Kidney glomerular epithelial cell (primary cell): ENCODE results near the gene PGF.

Source experiments
- DNase-seq: peaks from one replicate; lab custom pipeline; 2025; lab: John Stamatoyannopoulos, UW

PGF gene

DNA sequence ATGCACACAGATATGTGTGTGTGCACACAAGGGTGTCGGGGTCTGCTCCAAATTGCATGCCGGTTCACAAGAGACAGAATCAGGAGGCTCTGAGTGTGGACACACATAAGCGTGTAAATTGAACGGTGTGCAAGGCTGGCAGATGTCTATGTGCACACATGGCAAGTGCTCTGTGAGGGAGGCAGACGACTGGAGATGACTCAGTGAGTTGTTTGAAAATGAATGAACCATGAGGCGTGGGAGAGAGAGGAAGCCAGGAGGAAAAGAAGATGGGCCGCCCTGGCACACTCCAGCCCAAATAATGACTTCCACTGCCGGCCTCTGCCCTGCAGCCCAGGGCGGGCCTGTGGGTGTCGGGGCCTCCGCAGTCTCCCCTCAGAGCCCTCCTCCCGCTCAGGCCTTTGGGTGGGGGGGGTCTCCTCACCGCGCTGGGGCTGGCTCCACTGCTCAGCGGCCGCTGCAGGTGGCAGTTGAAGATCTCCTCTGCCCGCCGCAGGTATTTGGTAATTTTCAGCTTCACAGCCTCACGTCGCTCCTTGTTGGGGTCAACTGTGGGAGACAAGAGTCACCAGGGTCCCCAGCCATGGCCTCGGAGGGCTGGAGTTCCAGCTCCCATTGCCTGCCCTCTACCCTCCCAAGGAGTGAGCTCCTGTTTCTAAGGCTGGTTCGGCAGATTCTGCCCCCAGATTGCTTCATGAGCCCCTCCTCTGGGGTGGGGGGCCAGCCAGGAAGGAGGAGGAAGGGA is 35.8 kb downstream of the PGF start:
- peak; percentile 82 for DNase-seq

DNA sequence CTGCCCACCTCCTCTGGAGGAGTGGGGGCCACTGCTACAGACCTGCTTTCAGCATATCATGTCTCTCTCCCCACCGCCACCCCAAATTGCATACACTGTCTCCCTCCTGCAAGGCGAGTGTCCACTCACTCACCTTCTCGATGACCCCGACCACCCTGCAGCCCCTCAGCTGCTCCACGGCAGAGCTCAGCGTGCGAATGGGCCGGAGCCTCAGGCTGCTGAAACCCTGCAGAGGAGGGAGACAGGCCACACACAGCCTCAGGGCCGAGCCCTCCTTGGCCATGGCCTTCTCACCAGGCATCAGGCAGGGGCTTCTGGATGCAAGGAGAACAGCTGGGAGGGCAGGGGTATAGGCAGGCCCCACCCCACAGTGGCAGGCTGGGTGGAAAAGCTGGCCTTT is 37.0 kb downstream of the PGF start:
- DNase-seq: no peak

DNA sequence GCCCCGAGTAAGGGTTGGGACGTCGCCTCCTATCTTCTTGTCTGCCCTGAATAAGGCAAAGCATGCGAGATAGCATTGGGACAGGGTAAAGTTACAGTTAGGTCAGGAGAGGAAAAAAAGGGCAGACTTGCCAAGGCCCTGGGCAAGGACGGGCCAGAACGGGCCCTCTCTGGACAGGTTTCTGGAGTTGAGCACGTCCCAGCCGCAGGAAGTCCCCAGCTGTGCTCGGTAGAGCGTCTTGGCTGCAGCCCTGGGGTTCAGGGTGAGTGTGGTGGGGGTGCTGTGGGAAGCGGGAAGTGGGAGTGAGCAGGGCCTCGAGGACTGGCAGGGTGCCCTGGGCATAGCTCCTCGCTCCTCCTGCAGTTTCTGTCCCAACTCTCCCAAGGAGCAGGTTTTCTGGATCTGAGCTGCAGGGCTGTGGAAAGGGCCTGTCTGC is 37.7 kb downstream of the PGF start:
- DNase-seq: no peak

DNA sequence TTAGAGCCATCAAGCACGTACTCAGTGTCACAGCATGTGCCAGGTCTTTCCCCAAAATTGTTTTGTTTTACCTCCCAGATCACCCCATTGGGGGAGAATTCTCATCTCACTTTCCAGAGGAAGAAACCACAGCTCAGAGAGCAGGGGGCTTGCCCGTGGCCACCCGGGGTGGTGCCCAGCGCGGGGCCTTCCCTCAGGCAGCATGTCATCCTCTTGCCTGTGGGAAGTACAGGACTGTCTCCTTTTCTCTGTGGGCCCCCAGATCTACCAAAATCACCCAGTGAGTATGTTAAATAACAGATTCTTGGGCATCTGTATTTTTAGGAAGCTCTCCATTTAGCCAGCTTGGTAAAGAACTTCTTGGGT is 38.2 kb downstream of the PGF start:
- DNase-seq: no peak

DNA sequence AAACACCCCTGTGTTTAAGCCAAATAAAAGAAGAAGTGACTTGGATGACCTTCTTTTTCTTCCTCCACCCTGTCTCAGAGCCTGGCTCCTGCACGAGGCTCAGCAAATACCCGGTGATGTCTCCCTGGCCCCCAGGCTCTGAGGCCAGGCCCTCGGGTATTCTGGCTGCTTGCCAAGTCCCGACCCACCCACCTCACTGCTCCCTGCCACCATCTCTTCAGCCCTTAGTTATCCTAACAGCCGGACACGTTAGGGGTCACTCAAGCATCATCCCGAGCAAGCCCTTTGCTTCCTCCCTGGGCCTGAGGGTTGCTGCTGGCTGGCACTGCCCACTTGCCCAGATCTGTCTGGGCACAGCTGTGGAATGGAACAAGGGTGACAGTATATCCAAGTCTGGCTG is 39.6 kb downstream of the PGF start:
- DNase-seq: no peak

DNA sequence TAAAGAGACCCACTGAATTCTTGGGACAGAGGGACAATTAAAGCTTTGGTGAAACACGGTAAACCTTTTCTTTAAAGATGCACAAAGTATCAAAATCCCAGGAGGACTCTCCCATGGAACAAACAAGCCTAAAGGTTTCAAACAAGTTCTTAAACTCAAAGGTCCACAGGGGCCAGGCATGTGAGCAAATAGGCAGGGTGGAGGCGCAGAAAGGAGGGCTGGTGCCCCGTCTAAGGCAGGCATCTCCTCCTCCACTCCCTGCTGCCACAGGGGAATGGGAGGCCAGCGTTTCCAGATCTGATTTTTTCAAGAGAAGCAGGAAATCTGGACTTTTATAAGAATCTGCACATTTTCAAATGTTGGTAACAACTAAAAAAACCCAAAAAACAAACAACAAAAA is 40.0 kb downstream of the PGF start:
- no peak for DNase-seq

DNA sequence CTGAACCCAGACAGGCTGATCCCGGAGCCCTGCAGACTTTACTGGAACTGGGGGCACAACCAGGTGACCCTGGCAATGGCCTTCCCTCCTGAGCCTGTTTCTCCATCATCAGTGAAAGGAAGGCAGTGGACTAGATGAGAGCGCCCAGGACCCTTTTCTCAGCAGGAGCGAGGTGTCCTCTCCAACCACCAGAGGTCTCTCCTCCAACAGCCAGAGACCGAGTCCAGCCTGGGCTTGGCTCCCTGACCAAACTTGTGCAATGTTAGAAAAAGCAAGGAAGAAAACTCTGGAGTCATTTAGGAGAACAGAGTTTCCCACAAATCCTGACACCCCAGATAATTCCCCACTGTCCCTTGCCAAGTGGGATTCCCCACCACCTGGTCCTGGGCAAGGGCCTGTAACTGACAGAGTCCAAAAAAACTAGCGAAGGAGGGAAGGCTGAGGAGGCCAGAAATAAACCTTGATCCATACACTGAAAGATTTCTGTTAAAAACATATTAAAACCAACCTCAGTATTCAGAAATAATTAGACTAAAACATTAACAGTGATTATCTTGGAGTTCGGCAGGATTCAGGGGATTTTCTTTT is 41.3 kb downstream of the PGF start:
- peak; percentile 38 for DNase-seq

DNA sequence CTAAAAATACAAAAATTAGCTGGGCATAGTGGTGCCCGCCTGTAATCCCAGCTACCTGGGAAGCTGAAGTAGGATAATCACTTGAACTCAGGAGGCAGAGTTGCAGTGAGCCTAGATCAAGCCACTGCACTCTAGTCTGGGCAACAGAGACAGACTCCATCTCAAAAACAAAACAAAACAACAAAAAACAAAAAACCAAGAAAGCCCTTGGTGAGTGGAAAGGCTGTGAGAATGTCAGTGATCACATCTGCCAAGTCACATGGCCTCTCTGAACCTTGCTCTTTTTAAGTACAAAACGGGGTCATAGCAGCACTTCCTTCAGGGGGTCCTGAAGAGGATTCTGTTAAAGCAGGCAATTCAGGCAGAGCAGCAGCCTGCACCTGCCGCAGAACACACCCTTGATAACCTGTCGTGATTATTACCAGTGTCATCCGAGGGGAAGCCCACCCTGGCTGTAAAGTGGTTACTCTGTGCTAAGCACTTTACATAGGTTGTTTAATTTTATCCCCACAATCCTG is 41.9 kb downstream of the PGF start:
- no peak for DNase-seq

DNA sequence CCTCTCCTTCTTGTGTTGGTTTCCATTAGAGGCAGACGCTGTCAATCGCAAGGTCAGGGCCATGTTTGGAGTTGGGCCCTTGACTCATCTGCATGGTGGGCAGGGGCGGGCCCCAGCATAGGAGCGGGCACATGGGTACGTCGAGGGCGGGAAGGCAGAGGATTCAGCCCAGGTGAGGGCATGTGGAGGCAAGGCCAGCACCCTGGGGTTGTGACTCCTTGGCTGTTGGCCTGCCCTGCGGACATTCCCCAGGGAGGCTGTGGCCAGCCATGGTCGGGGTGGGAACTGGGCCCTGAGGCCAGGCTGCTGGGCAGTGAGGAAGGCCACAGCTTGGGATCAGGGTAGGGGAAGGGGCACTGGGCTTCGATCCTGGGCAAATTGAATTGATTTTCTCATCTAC is 42.6 kb downstream of the PGF start:
- no peak for DNase-seq

DNA sequence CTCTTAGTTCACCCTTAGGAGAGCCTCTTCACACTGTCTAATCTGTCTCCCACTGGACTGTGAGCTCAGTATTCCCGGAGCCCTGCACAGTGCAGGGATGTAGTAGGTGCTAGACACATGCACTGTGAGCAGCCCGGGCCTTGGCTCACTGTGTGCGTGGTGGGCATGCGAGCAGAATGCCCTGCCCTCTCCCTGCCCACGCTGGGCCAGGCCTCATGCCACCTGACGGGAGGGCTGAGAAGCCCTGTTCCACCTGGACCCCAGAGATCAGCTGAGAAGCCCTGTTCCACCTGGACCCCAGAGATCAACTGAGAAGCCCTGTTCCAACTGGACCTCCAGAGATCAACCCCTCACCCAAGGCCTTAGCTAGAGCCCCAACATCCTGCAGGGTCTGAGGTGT is 43.3 kb downstream of the PGF start:
- no peak for DNase-seq

DNA sequence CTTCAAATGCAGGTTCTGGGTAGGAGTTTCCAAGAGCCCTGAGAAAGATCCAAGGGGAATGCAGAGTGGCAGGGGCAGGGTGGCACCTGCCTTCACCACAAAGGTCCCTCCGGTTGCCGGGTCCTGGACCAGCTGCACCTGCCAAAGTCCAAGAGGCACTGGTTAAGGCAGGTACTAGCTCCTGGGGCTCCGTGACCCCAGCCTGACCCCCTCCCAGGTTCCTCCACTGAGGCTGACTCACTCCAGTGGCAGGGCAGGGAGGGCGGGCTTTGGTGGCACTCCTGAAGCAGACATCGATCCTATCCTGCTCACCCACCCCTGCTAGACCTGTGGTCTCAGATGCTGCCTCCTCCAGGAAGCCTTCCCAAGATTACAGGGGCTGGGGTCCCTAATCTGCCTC is 43.7 kb downstream of the PGF start:
- no peak for DNase-seq

DNA sequence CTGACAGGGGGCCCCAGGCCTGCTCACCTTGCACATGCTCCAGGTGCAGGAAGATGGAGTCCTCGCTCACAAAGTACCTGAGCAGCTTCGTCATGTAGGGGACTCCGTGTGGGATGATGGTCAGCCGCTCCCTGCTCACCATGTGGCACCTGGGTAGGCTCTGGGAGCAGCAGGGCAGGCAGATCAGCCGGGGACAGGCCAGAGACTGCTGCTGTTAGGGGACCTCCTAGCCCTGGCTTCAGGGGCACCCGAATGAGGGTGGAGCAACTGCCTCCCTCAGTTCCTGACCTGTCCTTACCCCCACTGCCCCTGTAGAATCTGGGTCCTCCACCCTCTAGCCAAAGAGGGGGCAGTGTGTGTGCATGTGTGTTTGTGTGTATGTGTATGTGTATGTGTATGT is 44.2 kb downstream of the PGF start:
- no peak for DNase-seq

DNA sequence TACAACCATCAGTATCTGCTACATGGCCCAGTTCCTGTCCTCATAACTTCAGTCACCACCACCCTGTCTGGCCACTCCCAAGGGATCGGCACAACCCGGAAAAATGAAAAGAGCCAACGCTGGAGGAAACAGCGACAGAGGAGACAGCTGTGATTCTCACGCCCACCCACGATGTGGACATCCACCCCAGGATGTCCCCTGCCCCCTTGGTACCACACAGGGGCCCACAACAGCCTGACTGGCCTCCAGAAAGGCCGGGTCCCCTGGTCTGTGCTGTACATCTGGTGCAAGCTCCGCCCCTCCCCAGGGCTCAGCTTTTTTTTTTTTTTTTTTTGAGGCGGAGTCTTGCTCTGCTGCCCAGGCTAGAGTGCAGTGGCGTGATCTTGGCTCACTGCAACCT is 44.8 kb downstream of the PGF start:
- DNase-seq: no peak

DNA sequence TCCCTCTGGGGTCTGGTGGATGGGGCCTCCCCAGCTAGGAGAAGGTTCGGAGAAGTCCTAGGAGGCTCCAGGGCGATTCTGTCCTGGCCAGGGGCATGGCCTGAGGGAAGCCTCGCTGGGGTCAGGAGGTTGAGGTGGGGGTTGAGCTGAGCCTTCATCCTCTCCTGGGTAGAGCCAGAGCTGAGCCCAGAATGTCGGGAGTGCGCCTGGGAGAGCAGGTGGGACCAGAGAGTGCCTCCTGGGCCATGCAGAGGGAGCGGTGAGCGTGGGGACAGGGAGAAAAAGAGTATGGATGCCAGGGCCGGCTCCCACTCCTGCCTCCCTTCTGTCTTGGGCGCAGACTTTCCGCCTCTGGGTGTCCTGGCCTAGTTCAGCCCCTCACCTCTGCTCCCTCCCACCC is 45.5 kb downstream of the PGF start:
- no peak for DNase-seq

DNA sequence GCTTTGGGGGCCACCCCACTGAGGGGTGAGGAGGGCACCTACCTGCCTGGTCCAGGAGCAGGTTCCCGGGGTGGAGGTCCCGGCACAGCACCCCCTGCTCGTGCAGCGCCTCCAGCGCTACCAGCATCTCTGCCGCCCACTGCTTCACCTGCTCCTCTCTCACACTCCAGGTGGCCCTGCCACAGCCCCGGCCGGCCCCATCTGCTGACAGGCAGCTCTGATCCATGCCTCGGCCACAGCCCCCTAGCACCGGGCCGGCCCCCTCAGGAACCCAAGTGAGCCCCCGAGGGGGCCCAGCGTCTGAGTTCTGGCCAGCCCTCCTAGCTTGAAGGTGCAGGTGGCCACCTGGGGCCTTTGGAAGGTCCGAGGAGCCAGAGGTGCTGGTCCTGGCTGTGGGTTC is 45.9 kb downstream of the PGF start:
- DNase-seq: no peak

DNA sequence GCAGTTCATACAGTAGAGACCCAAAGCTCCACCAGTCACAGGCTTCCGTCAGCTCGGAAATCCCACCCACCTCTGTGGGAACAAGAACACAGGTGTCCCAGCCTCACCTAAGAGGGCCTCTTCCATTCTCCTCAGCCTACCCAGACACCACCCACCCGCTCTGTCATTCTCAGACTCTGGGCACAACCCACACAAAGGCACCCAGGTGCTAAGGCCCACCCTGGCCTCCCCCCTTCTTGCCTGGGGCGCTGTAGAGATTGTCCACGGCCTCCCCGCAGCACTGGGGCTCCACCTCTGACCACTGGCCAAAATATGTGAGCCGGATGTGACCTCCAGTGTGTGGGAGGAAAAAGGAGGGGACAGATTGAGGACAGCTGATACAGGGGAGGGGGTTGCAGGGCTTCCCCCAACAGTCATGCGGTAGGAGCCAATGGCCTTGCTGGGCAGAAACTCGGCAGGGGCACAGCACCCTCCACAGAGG is 46.5 kb downstream of the PGF start:
- DNase-seq: no peak

DNA sequence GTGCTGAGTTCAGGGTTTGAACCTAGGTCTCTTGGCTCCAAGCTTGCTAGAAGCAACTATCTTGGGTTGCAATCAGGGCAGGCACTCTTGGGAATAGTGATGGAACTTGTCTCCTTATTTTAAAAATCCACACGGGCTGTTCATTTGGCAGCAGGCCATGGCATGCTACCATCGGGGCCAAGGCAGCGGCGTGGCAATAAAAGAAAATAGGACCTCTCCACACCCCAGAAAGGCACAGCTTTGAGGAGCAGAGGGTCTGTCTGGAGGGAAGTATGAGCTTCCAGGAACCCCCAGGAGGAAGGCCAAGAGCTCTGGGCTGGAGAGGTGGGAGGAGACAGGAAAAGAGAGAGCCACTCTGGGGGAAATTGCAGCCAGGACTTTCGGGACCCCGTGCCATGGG is 47.7 kb downstream of the PGF start:
- no peak for DNase-seq

DNA sequence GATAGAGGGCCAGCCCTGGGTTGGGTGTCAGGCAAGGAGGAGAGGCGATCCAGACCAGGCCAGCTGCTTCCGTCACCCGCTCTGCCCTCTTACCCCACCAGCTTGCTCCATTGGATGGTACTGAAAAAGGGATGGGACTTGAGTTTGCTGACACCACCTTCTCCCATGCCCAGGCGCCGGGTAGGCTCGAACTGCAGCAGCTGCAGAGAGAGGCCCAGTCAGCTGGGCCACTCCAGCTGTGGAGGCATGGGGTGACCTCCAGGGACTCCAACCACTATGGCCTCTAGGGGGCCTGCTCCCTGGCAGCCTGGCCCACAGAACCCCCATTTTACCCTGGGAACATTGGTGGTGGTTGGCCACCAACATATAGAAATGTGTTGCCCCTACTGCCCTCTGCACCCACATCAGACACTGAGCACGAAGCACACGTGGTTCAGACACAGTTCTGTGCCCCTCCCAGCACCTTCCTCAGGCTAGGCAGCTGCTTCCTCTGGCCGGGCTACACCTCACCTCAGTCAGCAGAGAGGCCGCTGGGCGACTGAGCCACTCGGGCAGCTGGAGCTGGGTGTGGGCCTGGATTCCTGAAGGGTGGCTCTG is 48.4 kb downstream of the PGF start:
- DNase-seq: no peak

DNA sequence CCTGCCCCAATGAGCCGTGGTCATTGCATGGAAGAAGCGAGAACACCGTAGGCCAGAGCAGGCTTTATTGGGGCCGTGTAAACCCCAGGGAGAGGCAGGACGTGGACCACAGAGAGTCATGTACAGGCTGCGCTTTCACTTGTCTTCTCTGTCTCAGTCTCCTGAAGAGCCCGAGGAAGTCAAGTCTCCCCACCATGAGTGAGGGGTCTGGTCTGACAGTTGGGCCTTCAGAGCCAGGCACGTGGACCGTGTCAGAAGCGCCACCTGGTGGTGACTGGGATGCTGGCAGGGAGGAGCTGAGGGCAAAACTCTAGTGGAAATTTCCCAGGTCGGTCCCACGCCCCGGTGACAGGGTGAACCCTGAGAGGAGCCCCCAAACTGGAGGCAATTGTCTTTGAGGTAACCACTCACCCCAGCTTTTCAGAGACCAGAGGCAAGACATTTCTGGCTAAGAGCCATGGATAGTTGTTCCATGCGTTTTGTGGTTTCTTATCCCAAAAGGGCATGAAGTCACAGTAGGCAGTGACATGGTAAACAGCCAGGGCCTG is 49.7 kb downstream of the PGF start:
- DNase-seq: peak; percentile 15

DNA sequence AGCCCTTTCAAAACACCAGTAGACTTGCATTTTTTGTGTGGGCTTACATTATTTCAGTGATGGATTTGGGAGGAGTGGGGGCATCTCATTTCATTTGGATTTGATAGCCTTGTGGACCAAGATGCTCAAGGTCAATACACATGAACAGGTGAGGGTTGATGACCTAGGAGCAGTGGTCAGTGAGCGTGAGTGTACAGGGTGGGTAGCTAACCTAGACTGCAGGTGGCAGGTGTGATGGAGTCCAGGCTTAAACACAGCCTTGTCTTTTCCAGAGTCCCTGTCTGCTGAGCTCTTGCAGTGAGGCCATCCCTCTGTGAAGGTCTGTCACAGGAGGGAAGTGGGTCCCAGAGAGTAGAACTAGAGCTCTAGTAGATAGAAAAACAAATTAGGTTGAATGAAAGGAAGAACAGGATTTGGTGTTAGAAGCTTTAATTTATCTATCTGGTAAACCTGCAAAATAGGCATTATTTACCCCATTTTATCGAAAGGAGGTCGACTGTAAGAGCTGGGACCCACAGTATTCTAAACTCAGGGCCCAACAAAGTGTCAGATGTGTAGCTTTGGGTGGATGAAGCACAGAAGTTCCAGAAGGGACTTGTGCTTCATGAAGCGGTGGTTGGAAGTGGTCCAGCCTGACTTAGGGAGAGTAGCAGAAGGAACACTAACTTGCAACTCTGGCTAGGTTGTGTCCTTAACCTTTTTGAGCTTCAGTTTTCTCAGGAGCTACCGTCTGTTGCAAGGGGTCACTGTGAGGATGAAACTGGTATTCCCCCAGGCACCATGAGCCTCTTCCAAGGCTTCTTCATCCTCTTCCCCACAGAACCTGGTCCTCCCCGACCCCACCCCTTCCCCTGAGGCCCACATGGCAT is 50.5 kb downstream of the PGF start:
- DNase-seq: no peak

DNA sequence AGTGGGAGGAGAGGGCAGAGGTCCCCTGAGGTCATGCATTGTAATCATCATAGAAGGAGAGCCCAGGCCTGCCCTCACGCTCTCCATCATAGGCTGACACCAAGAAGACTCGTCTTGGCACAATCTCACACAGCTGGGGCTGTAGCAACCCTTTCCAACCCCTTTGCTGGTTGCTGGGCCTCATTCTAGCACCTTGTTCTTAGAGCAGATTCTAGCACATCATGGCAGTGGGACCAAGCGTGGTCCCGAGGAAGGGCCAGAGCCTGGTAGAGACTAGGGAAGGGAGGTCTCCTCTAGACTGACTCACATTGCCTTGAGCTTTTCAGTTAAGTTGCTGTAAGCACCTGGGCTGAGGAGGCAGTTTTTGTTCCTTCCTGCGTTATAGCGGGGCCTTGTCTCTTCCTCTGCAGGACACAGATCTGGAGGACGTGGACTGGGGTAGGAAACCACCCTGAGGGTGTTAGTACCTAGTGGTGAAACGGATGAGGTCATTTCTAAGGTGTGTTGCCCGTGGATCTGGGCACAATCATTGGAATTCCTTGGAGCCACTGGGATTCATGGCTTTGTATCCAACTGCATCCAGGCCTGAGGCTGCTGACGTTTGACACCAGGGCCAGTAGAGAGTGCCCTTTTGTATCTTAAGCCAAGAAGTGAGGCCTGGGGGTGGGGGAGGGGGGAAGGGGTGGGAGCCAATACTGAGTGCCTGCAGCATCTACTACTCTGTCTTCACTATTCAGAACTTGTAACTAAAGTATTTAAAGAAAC is 52.3 kb downstream of the PGF start:
- no peak for DNase-seq
